ENCODE results near the gene PROM2. TPM values are rescaled to one million over a fixed set of nuclear protein-coding genes. Genes with fewer than 3 reads are reported as not detected.

The PROM2 gene
- total RNA-seq, 1 experiment from 2014 or later = 129 TPM

DNA sequence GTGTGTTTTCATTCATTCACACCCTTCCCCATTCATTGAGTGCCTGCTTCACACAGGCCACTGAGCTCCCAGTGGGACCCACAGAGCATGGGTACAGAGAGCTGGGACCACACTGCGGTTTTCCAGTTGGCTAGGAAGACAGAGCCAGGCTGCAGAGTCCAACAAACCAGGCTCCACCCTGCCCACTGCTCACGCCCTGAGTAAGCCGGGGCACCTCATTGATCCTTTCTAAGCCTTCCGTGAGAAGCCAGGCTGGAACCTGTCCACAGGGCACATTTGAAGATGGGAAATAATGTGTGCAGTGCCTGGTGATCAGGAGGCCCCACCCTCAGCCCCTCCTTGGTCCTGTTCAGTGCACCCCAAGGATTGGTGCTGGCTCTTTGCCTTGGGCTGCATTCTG lies 36.4 kb downstream of the PROM2 start:
- Histone ChIP-seq H3K4me1 (replicated peaks; ENCODE audit: insufficient read depth) (peaks cover 40% of the 10 kb centered on the region), H2AFZ (no peak overlapping the region), H4K20me1 (ENCODE audit: insufficient read depth) (no peaks in the 10 kb centered on the region), H3K9me3 (ENCODE audit: insufficient read depth, low read depth) (no peaks in the 10 kb centered on the region), H3K36me3 (ENCODE audit: low read depth) (no peaks in the 10 kb centered on the region), H3F3A (ENCODE audit: insufficient read depth, low read depth) (peaks cover 16% of the 10 kb centered on the region), H3K9me2 (ENCODE audit: insufficient read depth) (no peaks in the 10 kb centered on the region), H3K27ac (no peak overlapping the region), H3K79me2 (ENCODE audit: low read depth) (no peaks in the 10 kb centered on the region), H3K4me2 (no peak overlapping the region), H3K27me3 (ENCODE audit: insufficient read depth, low read depth) (no peaks in the 10 kb centered on the region), H3K4me3 (no peak overlapping the region)
- TF ChIP-seq EZH2 (IDR thresholded peaks at IDR 0.05; ENCODE audit: low read depth) = no peak
- TF ChIP-seq, protein P1, sequence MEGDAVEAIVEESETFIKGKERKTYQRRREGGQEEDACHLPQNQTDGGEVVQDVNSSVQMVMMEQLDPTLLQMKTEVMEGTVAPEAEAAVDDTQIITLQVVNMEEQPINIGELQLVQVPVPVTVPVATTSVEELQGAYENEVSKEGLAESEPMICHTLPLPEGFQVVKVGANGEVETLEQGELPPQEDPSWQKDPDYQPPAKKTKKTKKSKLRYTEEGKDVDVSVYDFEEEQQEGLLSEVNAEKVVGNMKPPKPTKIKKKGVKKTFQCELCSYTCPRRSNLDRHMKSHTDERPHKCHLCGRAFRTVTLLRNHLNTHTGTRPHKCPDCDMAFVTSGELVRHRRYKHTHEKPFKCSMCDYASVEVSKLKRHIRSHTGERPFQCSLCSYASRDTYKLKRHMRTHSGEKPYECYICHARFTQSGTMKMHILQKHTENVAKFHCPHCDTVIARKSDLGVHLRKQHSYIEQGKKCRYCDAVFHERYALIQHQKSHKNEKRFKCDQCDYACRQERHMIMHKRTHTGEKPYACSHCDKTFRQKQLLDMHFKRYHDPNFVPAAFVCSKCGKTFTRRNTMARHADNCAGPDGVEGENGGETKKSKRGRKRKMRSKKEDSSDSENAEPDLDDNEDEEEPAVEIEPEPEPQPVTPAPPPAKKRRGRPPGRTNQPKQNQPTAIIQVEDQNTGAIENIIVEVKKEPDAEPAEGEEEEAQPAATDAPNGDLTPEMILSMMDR (conservative IDR thresholded peaks at IDR 0.05) = no peak
- intact Hi-C loops (cut with micrococcal nuclease; ENCODE audit: unreplicated experiment) = no loop called here
- ChIA-PET POLR2A (ENCODE audit: unreplicated experiment) (interaction anchor here (0.6 kb wide), 1 partner anchor 80 kb away, joined by 4 read pairs; no protein-coding TSS in a partner anchor), CTCF (no interaction called here)
- no TSS peak for BruUV-seq (replicated peaks)
- DNase-seq = no peak

DNA sequence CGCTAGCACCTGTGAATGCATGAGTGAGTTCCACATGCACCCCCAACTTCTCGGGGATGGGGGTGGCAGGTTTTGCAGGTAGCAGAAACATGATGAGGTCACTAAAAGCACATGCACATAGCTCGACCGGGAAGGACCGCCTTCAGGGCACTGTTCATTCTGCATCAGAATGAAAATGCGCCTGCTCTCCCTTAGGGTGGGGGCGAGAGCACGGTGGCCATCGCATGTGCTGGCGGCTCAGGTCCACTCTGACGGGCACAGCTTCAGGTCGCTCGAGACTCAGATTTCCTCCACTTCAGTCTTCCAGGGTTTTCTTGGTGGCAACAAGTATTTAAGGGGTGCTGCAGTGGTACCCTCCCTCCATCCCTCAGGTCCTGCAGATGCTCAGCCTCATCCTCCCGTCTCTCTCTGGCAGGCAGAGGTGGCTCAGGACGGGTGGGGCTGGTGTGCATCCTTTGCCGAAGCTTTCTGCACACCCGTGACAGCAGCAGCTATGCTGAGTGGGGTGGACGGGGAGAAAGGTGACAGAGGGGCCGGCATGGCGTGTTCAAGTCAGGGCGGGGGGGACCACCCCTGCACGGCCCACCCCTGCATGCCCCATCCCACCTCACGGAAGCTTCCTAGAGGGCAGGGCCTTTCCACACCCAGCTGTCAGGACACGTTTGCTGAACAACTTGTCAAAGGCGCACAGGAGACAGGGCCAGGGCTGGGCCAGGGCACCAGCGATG lies 37.7 kb downstream of the PROM2 start:
- H2AFZ ChIP-seq = no peak overlapping the region
- no peak for TF ChIP-seq EZH2 (IDR thresholded peaks at IDR 0.05; ENCODE audit: low read depth)
- TF ChIP-seq, protein P1 (conservative IDR thresholded peaks at IDR 0.05) = no peak
- ChIA-PET CTCF (interaction anchor here (0.6 to 0.8 kb wide), 3 partner anchors 26 to 89 kb away, joined by 3 to 7 read pairs (median 4); no protein-coding TSS in a partner anchor), POLR2A (ENCODE audit: unreplicated experiment) (interaction anchor here (0.5 to 0.9 kb wide), 2 partner anchors 11 to 1024 kb away, joined by 3 to 11 read pairs; partner anchors contain the start of gene NCAPH)
- peaks cover 53% of the 10 kb centered on the region for H3K4me1 ChIP-seq (replicated peaks; ENCODE audit: insufficient read depth)
- no TSS peak for BruUV-seq (replicated peaks)
- no peaks in the 10 kb centered on the region for H3K9me2 ChIP-seq (ENCODE audit: insufficient read depth)
- no peak for DNase-seq
- H3K27ac ChIP-seq = no peak overlapping the region
- H3K36me3 ChIP-seq (ENCODE audit: low read depth) = no peaks in the 10 kb centered on the region
- no peaks in the 10 kb centered on the region for H3K9me3 ChIP-seq (ENCODE audit: insufficient read depth, low read depth)
- no peak overlapping the region for H3K4me2 ChIP-seq
- no peaks in the 10 kb centered on the region for H4K20me1 ChIP-seq (ENCODE audit: insufficient read depth)
- H3K79me2 ChIP-seq (ENCODE audit: low read depth) = no peaks in the 10 kb centered on the region
- no peak overlapping the region for H3K4me3 ChIP-seq
- H3K27me3 ChIP-seq (ENCODE audit: insufficient read depth, low read depth) = no peaks in the 10 kb centered on the region
- intact Hi-C loops (cut with micrococcal nuclease; ENCODE audit: unreplicated experiment) = loop anchor here (2.0 kb wide), 1 partner anchor 15 kb away; the partner anchor contains the start of gene KCNIP3
- peaks cover 29% of the 10 kb centered on the region for H3F3A ChIP-seq (ENCODE audit: insufficient read depth, low read depth)

DNA sequence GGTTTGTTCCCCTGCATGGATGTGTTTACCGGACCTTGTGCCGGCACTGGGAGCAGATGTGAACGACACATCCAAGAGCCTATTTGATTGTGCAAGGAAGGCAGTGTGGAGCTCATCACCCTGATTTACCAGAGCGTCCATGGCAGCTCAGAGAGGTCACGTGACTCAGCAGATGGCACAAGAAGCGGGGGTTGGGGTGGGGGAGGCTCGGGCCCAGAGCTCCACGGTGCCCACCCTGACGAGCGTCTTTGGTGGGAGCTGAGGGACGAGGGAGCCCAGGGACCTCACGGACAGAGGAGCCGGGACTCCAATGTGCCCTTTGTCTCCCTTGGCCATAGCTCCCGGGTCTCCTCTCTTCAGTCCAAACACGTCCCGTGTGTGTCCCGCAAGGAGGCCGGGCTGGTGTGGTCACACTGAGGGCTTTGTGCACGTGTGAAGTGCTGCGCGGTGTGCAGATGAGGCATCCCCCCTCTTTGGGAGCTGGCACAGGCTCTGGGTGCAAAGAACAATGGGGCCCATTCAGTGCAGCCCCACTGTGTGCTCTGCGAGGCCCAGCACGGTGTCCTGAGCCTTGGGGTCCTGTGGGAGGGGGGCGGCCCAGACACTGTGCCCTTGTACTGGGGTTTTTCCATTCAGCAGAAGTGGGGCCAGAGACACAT lies 38.4 kb downstream of the PROM2 start:
- no peak for TF ChIP-seq EZH2 (IDR thresholded peaks at IDR 0.05; ENCODE audit: low read depth)
- TF ChIP-seq, protein P1 (conservative IDR thresholded peaks at IDR 0.05) = no peak
- BruUV-seq (replicated peaks) = no TSS peak
- Histone ChIP-seq H2AFZ (no peak overlapping the region), H3K4me1 (replicated peaks; ENCODE audit: insufficient read depth) (peaks cover 60% of the 10 kb centered on the region), H3K4me3 (no peak overlapping the region), H3K36me3 (ENCODE audit: low read depth) (no peaks in the 10 kb centered on the region), H3K27ac (no peak overlapping the region), H3K4me2 (peak overlapping the region; percentile 83), H3F3A (ENCODE audit: insufficient read depth, low read depth) (peaks cover 36% of the 10 kb centered on the region), H4K20me1 (ENCODE audit: insufficient read depth) (no peaks in the 10 kb centered on the region), H3K9me3 (ENCODE audit: insufficient read depth, low read depth) (no peaks in the 10 kb centered on the region), H3K27me3 (ENCODE audit: insufficient read depth, low read depth) (no peaks in the 10 kb centered on the region), H3K79me2 (ENCODE audit: low read depth) (no peaks in the 10 kb centered on the region), H3K9me2 (ENCODE audit: insufficient read depth) (no peaks in the 10 kb centered on the region)
- ChIA-PET CTCF (interaction anchor here (0.6 to 1.0 kb wide), 3 partner anchors 26 to 90 kb away, joined by 4 to 7 read pairs (median 4); no protein-coding TSS in a partner anchor), POLR2A (ENCODE audit: unreplicated experiment) (interaction anchor here (0.5 to 0.9 kb wide), 3 partner anchors 12 to 1023 kb away, joined by 3 to 11 read pairs (median 3); partner anchors contain the start of gene NCAPH)
- no peak for DNase-seq
- intact Hi-C loops (cut with micrococcal nuclease; ENCODE audit: unreplicated experiment) = loop anchor here (2.0 kb wide), 1 partner anchor 16 kb away; the partner anchor contains the start of gene KCNIP3
